Measurements from ENCODE around the gene TEF.

The TEF gene

GRCh38 chr22:41447435-41448188 lies 65.9 kb downstream of the TEF start:
- no peak for TF ChIP-seq REST (IDR thresholded peaks at IDR 0.05; ENCODE audit: low read depth)
- no peak; the same call in 1 of the 2 replicates for TF ChIP-seq TAF1 (IDR thresholded peaks at IDR 0.05; ENCODE audit: low read depth)
- TF ChIP-seq ZBTB7A (IDR thresholded peaks at IDR 0.05; ENCODE audit: low read depth): peak; percentile 80; the same call in 1 of the 2 replicates
- TF ChIP-seq TEAD4 (IDR thresholded peaks at IDR 0.05): peak; percentile 24; the same call in 1 of the 2 replicates
- peak; percentile 38; the same call in 1 of the 2 replicates for TF ChIP-seq EGR1 (IDR thresholded peaks at IDR 0.05)

GRCh38 chr22:41448189-41448808 lies 66.6 kb downstream of the TEF start:
- TF ChIP-seq FOXM1 (IDR thresholded peaks at IDR 0.05; ENCODE audit: borderline replicate concordance, low read depth) (no peak), EGR1 (IDR thresholded peaks at IDR 0.05) (no peak), TAF1 (IDR thresholded peaks at IDR 0.05; ENCODE audit: low read depth) (peak; percentile 90), NFIC (IDR thresholded peaks at IDR 0.05) (no peak), TCF12 (IDR thresholded peaks at IDR 0.05; ENCODE audit: low read depth) (peak; percentile 70; the same call in 1 of the 2 replicates), CREB1 (IDR thresholded peaks at IDR 0.05; ENCODE audit: low read depth) (peak; percentile 89), CEBPB (IDR thresholded peaks at IDR 0.05) (no peak), ZBTB7A (IDR thresholded peaks at IDR 0.05; ENCODE audit: low read depth) (peak; percentile 72; the same call in 1 of the 2 replicates), REST (IDR thresholded peaks at IDR 0.05; ENCODE audit: low read depth) (no peak), USF1 (IDR thresholded peaks at IDR 0.05) (no peak; the same call in 1 of the 2 replicates), TEAD4 (IDR thresholded peaks at IDR 0.05) (no peak; the same call in 1 of the 2 replicates), YY1 (IDR thresholded peaks at IDR 0.05; ENCODE audit: low read depth) (peak; percentile 92), RAD21 (IDR thresholded peaks at IDR 0.05; ENCODE audit: low read depth) (peak; percentile 4; the same call in 1 of the 2 replicates), MAX (IDR thresholded peaks at IDR 0.05) (peak; percentile 80), EP300 (IDR thresholded peaks at IDR 0.05; ENCODE audit: borderline replicate concordance) (no peak; the same call in 1 of the 2 replicates)

Data from Ishikawa (cell line).